SK-N-SH (cell line): Measurements from ENCODE around the gene NUDCD3. TPM values are rescaled to one million over a fixed set of nuclear protein-coding genes. Genes with fewer than 3 reads are reported as not detected.

Source experiments
- CTCF ChIA-PET: fragments of 300-600, 350-600 bp; formaldehyde crosslinking; extraction: SDS; loops from one replicate; lab custom pipeline; 2021; lab: Yijun Ruan, JAX
- POLR2A ChIA-PET: fragments of 350-600 bp; sonication (Branson Sonifier 250); formaldehyde crosslinking; extraction: SDS; loops from one replicate; lab custom pipeline; 2020; ENCODE audit warnings: antibody characterized with exemption, inconsistent platforms; lab: Yijun Ruan, JAX
- DNase-seq: peaks from one replicate; pipeline ENCODE4 v3.0.0; 2012
- H2AFZ ChIP-seq: fragments of 200-600 bp; sonication (generic); 2 replicates; pipeline ENCODE4 v1.8.1; 2016; ENCODE audit warnings: antibody characterized with exemption, mild to moderate bottlenecking, low read depth
- H3F3A ChIP-seq: fragments of 200-600 bp; sonication (generic); replicated peaks from 2 replicates; pipeline ENCODE3; 2016; ENCODE audit warnings: antibody characterized with exemption, mild to moderate bottlenecking; ENCODE audit not compliant: insufficient read depth
- H3K27ac ChIP-seq, 2 experiments: fragments of 200-500 bp in 1 of 2; fragments of 200-600 bp in 1 of 2; sonication (Bioruptor generic) in 1 of 2; sonication (generic), shearing (Covaris generic) in 1 of 2; 2 replicates each; pipeline versions ENCODE4 v1.5.1 to v1.6.1; 2014 to 2016; ENCODE audit warnings: low read depth in 2 of 2, inconsistent platforms in 1 of 2, low read length in 1 of 2, mild to moderate bottlenecking in 1 of 2, mixed read lengths in 1 of 2
- H3K27me3 ChIP-seq: fragments of 200-600 bp; sonication (generic), shearing (Covaris generic); 2 replicates; pipeline ENCODE4 v1.6.1; 2016; ENCODE audit warnings: mixed run types; ENCODE audit not compliant: insufficient read depth
- H3K36me3 ChIP-seq, 2 experiments: fragments of 200-500 bp in 1 of 2; fragments of 200-600 bp in 1 of 2; sonication (Bioruptor generic) in 1 of 2; sonication (generic) in 1 of 2; replicated peaks in 1 of 2; 2 replicates each; pipeline versions ENCODE3 to v1.5.1; 2014 to 2016; ENCODE audit warnings: low read length in 1 of 2, mild to moderate bottlenecking in 1 of 2; ENCODE audit not compliant: insufficient read depth in 2 of 2, control insufficient read depth in 1 of 2
- H3K4me1 ChIP-seq, 2 experiments: fragments of 200-500 bp in 1 of 2; fragments of 200-600 bp in 1 of 2; sonication (Bioruptor generic) in 1 of 2; sonication (generic), shearing (Covaris generic) in 1 of 2; 2 replicates each; pipeline versions ENCODE4 v1.5.1 to v1.6.1; 2014 to 2016; ENCODE audit warnings: low read depth in 1 of 2, low read length in 1 of 2, mixed run types in 1 of 2; ENCODE audit not compliant: insufficient read depth in 2 of 2, control insufficient read depth in 1 of 2
- H3K4me2 ChIP-seq: fragments of 200-600 bp; sonication (generic), shearing (Covaris generic); 2 replicates; pipeline ENCODE4 v1.6.1; 2017; ENCODE audit warnings: mixed run types
- H3K4me3 ChIP-seq, 2 experiments: fragments of 200-500 bp in 1 of 2; fragments of 200-600 bp in 1 of 2; sonication (Bioruptor generic) in 1 of 2; sonication (generic), shearing (Covaris generic) in 1 of 2; 2 replicates each; pipeline versions ENCODE4 v1.5.1 to v1.8.1; 2014 to 2016; ENCODE audit warnings: low read depth in 2 of 2, inconsistent platforms in 1 of 2, low read length in 1 of 2, mild to moderate bottlenecking in 1 of 2, mixed read lengths in 1 of 2, moderate library complexity in 1 of 2
- H3K79me2 ChIP-seq: fragments of 200-600 bp; sonication (generic); 2 replicates; pipeline ENCODE4 v1.8.1; 2017; ENCODE audit warnings: mild to moderate bottlenecking; ENCODE audit not compliant: insufficient read depth
- H3K9ac ChIP-seq: fragments of 200-600 bp; sonication (generic); 2 replicates; pipeline ENCODE4 v1.6.1; 2017; ENCODE audit warnings: mixed run types
- H3K9me2 ChIP-seq: fragments of 200-600 bp; sonication (generic); 2 replicates; pipeline ENCODE4 v1.6.1; 2017; ENCODE audit warnings: mixed run types
- H3K9me3 ChIP-seq: fragments of 200-600 bp; sonication (generic); 2 replicates; pipeline ENCODE4 v1.6.1; 2017; ENCODE audit warnings: mixed run types, mild to moderate bottlenecking, moderate library complexity
- H4K20me1 ChIP-seq: fragments of 200-600 bp; sonication (generic); 2 replicates; pipeline ENCODE4 v1.6.1; 2017; ENCODE audit warnings: mild to moderate bottlenecking, mixed run types; ENCODE audit not compliant: insufficient read depth
- EP300 ChIP-seq, 2 experiments: IDR thresholded peaks; 2 replicates each; pipeline versions ENCODE4 v1.4.0 to v1.6.1; 2012; ENCODE audit warnings: borderline replicate concordance in 1 of 2, low read depth in 1 of 2, low read length in 1 of 2
- FOXJ3 ChIP-seq: sonication (generic); formaldehyde crosslinking; IDR thresholded peaks from 2 replicates; pipeline ENCODE4 v1.5.1; 2020; ENCODE audit warnings: mild to moderate bottlenecking, missing genetic modification reagents
- FOXM1 ChIP-seq: IDR thresholded peaks from 2 replicates; pipeline ENCODE4 v1.4.0; 2012; ENCODE audit warnings: low read depth, mild to moderate bottlenecking
- GATA2 ChIP-seq: sonication (generic); formaldehyde crosslinking; IDR thresholded peaks from 2 replicates; pipeline ENCODE4 v1.5.0; 2020; ENCODE audit warnings: mild to moderate bottlenecking, missing genetic modification reagents
- JUND ChIP-seq: IDR thresholded peaks from 2 replicates; pipeline ENCODE4 v1.4.0; 2012
- NRF1 ChIP-seq: IDR thresholded peaks from 2 replicates; pipeline ENCODE4 v1.6.1; 2012; ENCODE audit warnings: low read depth, mild to moderate bottlenecking, low read length
- RCOR1 ChIP-seq: fragments of 150-350 bp; IDR thresholded peaks from 2 replicates; pipeline ENCODE4 v1.6.1; 2017; ENCODE audit warnings: antibody characterized with exemption, low read length
- RXRA ChIP-seq: IDR thresholded peaks from 2 replicates; pipeline ENCODE4 v1.4.0; 2012; ENCODE audit warnings: low read depth, mild to moderate bottlenecking, borderline replicate concordance
- SIN3A ChIP-seq: IDR thresholded peaks from 2 replicates; pipeline ENCODE4 v1.6.1; 2012; ENCODE audit warnings: low read depth, mild to moderate bottlenecking, low read length, moderate library complexity, borderline replicate concordance
- SMC3 ChIP-seq: IDR thresholded peaks from 2 replicates; pipeline ENCODE4 v1.6.1; 2012; ENCODE audit warnings: low read depth, low read length, improper control_type of control experiment
- WGBS: methylation state at CpG from one replicate; pipeline ENCODE4 v1.1.6; 2017; ENCODE audit warnings: low lambda C conversion rate; 5-methylcytosine and 5-hydroxymethylcytosine counted together
- polyA plus RNA-seq, 3 experiments: library from polyadenylated mRNA; depleted of rRNA; stranded (reverse); fragments of >200 nt; gene quantifications; 2 replicates each; pipeline ENCODE4 v1.2.3, GENCODE V29; 2012
- TF ChIP-seq, protein P1 (sequence below): IDR thresholded peaks from 2 replicates; pipeline ENCODE4 v1.4.0; 2012; ENCODE audit warnings: low read depth
- TF ChIP-seq, protein P2 (sequence below): fragments of 200-600 bp; sonication (generic); IDR thresholded peaks from 2 replicates; pipeline ENCODE4 v1.6.1; 2017; ENCODE audit warnings: antibody characterized with exemption, mild to moderate bottlenecking, moderate library complexity
- TF ChIP-seq, protein P3 (sequence below): IDR thresholded peaks from 2 replicates; pipeline ENCODE4; 2012
- TF ChIP-seq, protein P4 (sequence below): IDR thresholded peaks from 2 replicates; pipeline ENCODE4 v1.4.0; 2012; ENCODE audit warnings: low read depth, borderline replicate concordance

Gene NUDCD3
- polyA plus RNA-seq, 1 of the 3 experiments (the other 2 are of a cell fraction), result 66.0 TPM

DNA sequence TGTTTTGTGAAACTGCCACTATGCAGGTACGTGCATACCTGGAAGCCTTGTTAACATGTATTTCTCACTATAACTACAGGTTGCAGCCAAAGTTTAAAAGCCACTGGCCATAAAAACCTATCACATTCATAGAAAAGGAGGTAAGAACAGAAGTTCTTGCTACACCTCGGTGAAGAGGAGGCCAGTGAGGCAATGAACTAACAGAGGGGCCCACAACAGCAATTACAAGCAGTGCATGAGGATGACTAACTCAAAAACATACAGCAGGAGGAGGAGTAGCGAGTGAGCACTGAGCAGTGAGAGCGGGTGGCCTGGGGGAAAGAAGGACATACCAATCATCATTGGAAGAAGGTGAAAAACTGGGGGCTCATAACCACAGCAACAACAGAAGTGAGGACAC lies 51.6 kb downstream of the NUDCD3 start:
- peaks cover 6 to 11% of the 10 kb centered on the region in 2 experiments for H3K36me3 ChIP-seq
- H3K9me3 ChIP-seq, result no peaks in the 10 kb centered on the region
- no peak overlapping the region for H3K27ac ChIP-seq
- DNase-seq, result no peak
- ChIA-PET POLR2A (no interaction called here), CTCF (interaction anchor here (0.7 to 1.2 kb wide), 2 partner anchors 18 to 366 kb away, joined by 3 read pairs; no protein-coding TSS in a partner anchor)
- no peaks in the 10 kb centered on the region for H3F3A ChIP-seq
- no peak overlapping the region for H3K4me3 ChIP-seq
- peaks cover 27% of the 10 kb centered on the region for H4K20me1 ChIP-seq
- H3K79me2 ChIP-seq, result peaks cover 98% of the 10 kb centered on the region
- H3K4me1 ChIP-seq, result peaks cover 0 to 5% of the 10 kb centered on the region in 2 experiments; a peak in 1 of 4 replicates
- 96% methylated on average over 4 of the region's 4 CpGs for WGBS
- TF ChIP-seq SIN3A (no peak), SMC3 (no peak), GATA2 (CRISPR knock-in tag) (no peak), JUND (no peak), EP300 (IDR thresholded peaks at IDR 0.05; ENCODE audit: borderline replicate concordance in 1 of 2, low read depth in 1 of 2, low read length in 1 of 2) (no peak), FOXJ3 (CRISPR knock-in tag) (no peak), RXRA (no peak), FOXM1 (no peak), NRF1 (no peak), RCOR1 (no peak)
- TF ChIP-seq, protein P1, sequence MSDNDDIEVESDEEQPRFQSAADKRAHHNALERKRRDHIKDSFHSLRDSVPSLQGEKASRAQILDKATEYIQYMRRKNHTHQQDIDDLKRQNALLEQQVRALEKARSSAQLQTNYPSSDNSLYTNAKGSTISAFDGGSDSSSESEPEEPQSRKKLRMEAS, result no peak
- TF ChIP-seq, protein P2, sequence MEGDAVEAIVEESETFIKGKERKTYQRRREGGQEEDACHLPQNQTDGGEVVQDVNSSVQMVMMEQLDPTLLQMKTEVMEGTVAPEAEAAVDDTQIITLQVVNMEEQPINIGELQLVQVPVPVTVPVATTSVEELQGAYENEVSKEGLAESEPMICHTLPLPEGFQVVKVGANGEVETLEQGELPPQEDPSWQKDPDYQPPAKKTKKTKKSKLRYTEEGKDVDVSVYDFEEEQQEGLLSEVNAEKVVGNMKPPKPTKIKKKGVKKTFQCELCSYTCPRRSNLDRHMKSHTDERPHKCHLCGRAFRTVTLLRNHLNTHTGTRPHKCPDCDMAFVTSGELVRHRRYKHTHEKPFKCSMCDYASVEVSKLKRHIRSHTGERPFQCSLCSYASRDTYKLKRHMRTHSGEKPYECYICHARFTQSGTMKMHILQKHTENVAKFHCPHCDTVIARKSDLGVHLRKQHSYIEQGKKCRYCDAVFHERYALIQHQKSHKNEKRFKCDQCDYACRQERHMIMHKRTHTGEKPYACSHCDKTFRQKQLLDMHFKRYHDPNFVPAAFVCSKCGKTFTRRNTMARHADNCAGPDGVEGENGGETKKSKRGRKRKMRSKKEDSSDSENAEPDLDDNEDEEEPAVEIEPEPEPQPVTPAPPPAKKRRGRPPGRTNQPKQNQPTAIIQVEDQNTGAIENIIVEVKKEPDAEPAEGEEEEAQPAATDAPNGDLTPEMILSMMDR, result no peak
- TF ChIP-seq, protein P3, sequence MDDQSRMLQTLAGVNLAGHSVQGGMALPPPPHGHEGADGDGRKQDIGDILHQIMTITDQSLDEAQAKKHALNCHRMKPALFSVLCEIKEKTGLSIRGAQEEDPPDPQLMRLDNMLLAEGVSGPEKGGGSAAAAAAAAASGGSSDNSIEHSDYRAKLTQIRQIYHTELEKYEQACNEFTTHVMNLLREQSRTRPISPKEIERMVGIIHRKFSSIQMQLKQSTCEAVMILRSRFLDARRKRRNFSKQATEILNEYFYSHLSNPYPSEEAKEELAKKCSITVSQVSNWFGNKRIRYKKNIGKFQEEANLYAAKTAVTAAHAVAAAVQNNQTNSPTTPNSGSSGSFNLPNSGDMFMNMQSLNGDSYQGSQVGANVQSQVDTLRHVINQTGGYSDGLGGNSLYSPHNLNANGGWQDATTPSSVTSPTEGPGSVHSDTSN, result no peak
- TF ChIP-seq, protein P4, sequence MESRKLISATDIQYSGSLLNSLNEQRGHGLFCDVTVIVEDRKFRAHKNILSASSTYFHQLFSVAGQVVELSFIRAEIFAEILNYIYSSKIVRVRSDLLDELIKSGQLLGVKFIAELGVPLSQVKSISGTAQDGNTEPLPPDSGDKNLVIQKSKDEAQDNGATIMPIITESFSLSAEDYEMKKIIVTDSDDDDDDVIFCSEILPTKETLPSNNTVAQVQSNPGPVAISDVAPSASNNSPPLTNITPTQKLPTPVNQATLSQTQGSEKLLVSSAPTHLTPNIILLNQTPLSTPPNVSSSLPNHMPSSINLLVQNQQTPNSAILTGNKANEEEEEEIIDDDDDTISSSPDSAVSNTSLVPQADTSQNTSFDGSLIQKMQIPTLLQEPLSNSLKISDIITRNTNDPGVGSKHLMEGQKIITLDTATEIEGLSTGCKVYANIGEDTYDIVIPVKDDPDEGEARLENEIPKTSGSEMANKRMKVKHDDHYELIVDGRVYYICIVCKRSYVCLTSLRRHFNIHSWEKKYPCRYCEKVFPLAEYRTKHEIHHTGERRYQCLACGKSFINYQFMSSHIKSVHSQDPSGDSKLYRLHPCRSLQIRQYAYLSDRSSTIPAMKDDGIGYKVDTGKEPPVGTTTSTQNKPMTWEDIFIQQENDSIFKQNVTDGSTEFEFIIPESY, result no peak
- no peaks in the 10 kb centered on the region for H3K9me2 ChIP-seq
- H2AFZ ChIP-seq, result no peak overlapping the region
- H3K9ac ChIP-seq, result no peak overlapping the region
- no peak overlapping the region for H3K4me2 ChIP-seq
- H3K27me3 ChIP-seq, result no peaks in the 10 kb centered on the region
